ENCODE measurements around the gene VAV3. TPM values are rescaled to one million over a fixed set of nuclear protein-coding genes. Genes with fewer than 3 reads are reported as not detected.

Gene VAV3
- total RNA-seq, 2 experiments from 2014 or later: 5.3 to 6.2 TPM

DNA sequence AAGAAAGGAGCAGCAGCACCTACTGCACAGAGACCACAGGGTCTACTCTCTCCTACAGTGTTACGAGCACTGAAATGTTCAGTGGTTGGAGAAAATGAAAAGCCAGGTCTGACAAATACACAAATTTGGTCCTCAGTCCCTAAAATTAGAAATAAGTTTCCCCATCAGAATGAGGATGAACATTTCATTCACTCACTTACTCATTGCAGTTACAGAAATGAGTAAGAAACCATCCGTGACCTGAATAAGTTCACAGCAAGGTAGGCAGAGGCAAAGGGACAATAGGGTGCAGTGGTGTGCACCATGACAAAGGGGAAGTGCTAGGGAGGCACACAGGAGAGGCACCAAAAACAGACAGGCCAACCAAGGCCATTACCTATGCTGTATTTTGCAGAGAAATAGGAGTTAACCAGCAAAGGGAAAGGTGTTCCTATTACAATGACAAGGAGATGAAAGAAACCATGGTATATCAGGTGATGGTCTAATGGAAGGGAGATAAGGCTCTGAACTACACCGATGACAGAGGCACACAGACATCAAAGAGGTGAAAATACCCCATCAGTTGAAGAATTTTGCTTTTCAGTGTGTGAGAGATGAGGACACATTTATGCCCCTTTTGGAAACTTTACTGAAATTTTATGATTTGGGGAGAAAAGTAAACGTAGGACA lies 29.4 kb downstream of the VAV3 start:
- DNase-seq: peak; percentile 77
- POLR2A ChIA-PET: no interaction called here
- CTCF ChIA-PET: no interaction called here

GRCh38 chr1:107934578-107934977 lies 30.4 kb downstream of the VAV3 start:
- Mint-ChIP-seq H3K4me3 (peak overlapping the region; percentile 69), H3K9me3 (peaks cover 2% of the 10 kb centered on the region), H3K27me3 (no peaks in the 10 kb centered on the region), H3K27ac (peak overlapping the region; percentile 90), H3K36me3 (ENCODE audit: low read depth) (peaks cover 4% of the 10 kb centered on the region), H3K4me1 (ENCODE audit: low read depth) (peaks cover 75% of the 10 kb centered on the region)
- intact Hi-C loops (cut with micrococcal nuclease): loop anchor here (10.0 kb wide), 1 partner anchor 150 kb away; no protein-coding TSS in a partner anchor
- CTCF ChIA-PET: interaction anchor here (1.0 to 1.6 kb wide), 5 partner anchors 9 to 152 kb away, joined by 3 to 4 read pairs (median 3); partner anchors contain the start of gene VAV3
- ATAC-seq (peak; percentile 12), DNase-seq (no peak)
- POLR2A ChIA-PET: no interaction called here
- TF ChIP-seq, protein P1, sequence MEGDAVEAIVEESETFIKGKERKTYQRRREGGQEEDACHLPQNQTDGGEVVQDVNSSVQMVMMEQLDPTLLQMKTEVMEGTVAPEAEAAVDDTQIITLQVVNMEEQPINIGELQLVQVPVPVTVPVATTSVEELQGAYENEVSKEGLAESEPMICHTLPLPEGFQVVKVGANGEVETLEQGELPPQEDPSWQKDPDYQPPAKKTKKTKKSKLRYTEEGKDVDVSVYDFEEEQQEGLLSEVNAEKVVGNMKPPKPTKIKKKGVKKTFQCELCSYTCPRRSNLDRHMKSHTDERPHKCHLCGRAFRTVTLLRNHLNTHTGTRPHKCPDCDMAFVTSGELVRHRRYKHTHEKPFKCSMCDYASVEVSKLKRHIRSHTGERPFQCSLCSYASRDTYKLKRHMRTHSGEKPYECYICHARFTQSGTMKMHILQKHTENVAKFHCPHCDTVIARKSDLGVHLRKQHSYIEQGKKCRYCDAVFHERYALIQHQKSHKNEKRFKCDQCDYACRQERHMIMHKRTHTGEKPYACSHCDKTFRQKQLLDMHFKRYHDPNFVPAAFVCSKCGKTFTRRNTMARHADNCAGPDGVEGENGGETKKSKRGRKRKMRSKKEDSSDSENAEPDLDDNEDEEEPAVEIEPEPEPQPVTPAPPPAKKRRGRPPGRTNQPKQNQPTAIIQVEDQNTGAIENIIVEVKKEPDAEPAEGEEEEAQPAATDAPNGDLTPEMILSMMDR (IDR thresholded peaks at IDR 0.05): no peak

More for the DNA sequence above, 29.4 kb downstream of the VAV3 start:
- peak overlapping the region; percentile 69 for H3K4me3 Mint-ChIP-seq
- peaks cover 2% of the 10 kb centered on the region for H3K9me3 Mint-ChIP-seq
- H3K4me1 Mint-ChIP-seq (ENCODE audit: low read depth): peaks cover 78% of the 10 kb centered on the region
- no peaks in the 10 kb centered on the region for H3K27me3 Mint-ChIP-seq
- intact Hi-C loops (cut with micrococcal nuclease): loop anchor here (1.0 to 10.0 kb wide), 3 partner anchors 28 to 151 kb away; no protein-coding TSS in a partner anchor
- peaks cover 4% of the 10 kb centered on the region for H3K36me3 Mint-ChIP-seq (ENCODE audit: low read depth)
- H3K27ac Mint-ChIP-seq: peak overlapping the region; percentile 90
- TF ChIP-seq, protein P1 (IDR thresholded peaks at IDR 0.05): no peak
- ATAC-seq: peak; percentile 82

DNA sequence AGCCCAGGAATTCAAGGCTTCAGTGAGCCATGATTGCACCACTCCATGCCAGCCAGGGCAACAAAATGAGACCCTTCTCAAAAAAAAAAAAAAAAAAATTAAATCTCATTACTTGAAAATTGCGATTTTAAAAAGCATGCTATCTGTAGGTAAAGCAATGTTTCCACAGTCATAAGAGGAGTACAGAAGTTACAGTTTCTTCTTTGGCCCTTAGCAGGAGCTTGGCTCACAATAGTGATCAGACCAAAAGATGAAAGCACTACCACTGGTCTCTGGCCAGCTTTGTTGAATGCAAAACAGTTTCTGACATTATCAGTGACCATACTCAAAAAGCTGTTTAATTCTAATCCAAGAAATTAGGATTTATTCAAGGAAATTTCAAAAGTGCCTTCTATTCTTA lies 31.2 kb downstream of the VAV3 start:
- H3K9me3 Mint-ChIP-seq: no peaks in the 10 kb centered on the region
- POLR2A ChIA-PET: no interaction called here
- peak overlapping the region; percentile 58 for H3K27ac Mint-ChIP-seq
- H3K4me3 Mint-ChIP-seq: no peak overlapping the region
- peaks cover 4% of the 10 kb centered on the region for H3K36me3 Mint-ChIP-seq (ENCODE audit: low read depth)
- CTCF ChIA-PET: interaction anchor here (1.0 to 1.6 kb wide), 5 partner anchors 8 to 151 kb away, joined by 3 to 4 read pairs (median 3); partner anchors contain the start of gene VAV3
- H3K27me3 Mint-ChIP-seq: no peaks in the 10 kb centered on the region
- H3K4me1 Mint-ChIP-seq (ENCODE audit: low read depth): peaks cover 76% of the 10 kb centered on the region
- ATAC-seq (no peak), DNase-seq (no peak)
- intact Hi-C loops (cut with micrococcal nuclease): loop anchor here (10.0 kb wide), 1 partner anchor 149 kb away; no protein-coding TSS in a partner anchor
- TF ChIP-seq, protein P1 (IDR thresholded peaks at IDR 0.05): no peak

DNA sequence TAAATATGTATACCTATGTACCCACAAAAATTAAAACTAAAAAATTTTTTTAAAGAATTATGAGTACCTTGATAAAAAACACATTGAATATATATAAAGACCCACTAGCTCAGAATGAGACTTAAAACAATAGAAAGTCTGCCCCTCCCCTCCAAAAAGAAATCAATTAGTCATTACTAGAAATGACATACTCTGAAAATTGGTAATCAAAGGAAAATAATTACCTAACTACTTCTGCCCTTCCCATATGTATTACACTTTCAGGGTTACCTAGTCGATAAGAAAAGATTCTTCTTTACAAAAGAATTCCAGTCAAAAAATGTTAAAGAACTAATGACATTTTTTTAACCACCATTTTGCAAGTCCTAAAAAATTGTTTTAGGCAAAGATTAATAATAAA lies 34.7 kb downstream of the VAV3 start:
- ChIA-PET POLR2A (interaction anchor here (1.0 to 1.4 kb wide), 2 partner anchors 10 to 34 kb away, joined by 3 to 6 read pairs; partner anchors contain the start of gene VAV3), CTCF (interaction anchor here (1.1 to 2.2 kb wide), 3 partner anchors 10 to 148 kb away, joined by 3 to 5 read pairs (median 4); no protein-coding TSS in a partner anchor)
- DNase-seq (no peak), ATAC-seq (no peak)
- Mint-ChIP-seq H3K27me3 (no peaks in the 10 kb centered on the region), H3K4me3 (no peak overlapping the region), H3K27ac (no peak overlapping the region), H3K4me1 (ENCODE audit: low read depth) (peaks cover 73% of the 10 kb centered on the region), H3K36me3 (ENCODE audit: low read depth) (peaks cover 4% of the 10 kb centered on the region), H3K9me3 (no peaks in the 10 kb centered on the region)
- TF ChIP-seq, protein P1 (IDR thresholded peaks at IDR 0.05): no peak
- intact Hi-C loops (cut with micrococcal nuclease): loop anchor here (10.0 kb wide), 1 partner anchor 145 kb away; no protein-coding TSS in a partner anchor

GRCh38 chr1:107927820-107928219 lies 37.2 kb downstream of the VAV3 start:
- DNase-seq (no peak), ATAC-seq (no peak)
- Mint-ChIP-seq H3K9me3 (no peaks in the 10 kb centered on the region), H3K36me3 (ENCODE audit: low read depth) (peaks cover 4% of the 10 kb centered on the region), H3K27me3 (no peaks in the 10 kb centered on the region), H3K4me3 (no peak overlapping the region), H3K27ac (no peak overlapping the region), H3K4me1 (ENCODE audit: low read depth) (peaks cover 55% of the 10 kb centered on the region)
- ChIA-PET CTCF (interaction anchor here (1.0 kb wide), 1 partner anchor 28 kb away, joined by 3 read pairs; no protein-coding TSS in a partner anchor), POLR2A (interaction anchor here (0.7 kb wide), 1 partner anchor 11 kb away, joined by 3 read pairs; no protein-coding TSS in a partner anchor)
- TF ChIP-seq, protein P1 (IDR thresholded peaks at IDR 0.05): no peak
- intact Hi-C loops (cut with micrococcal nuclease): no loop called here
